WI38 (cell line): ENCODE measurements around the gene CDT1.
"Not testable (repeated sequence)": the region's sequence is repeated elsewhere in the genome, so short reads cannot be mapped to it uniquely, and the experiment has no call there.

Experiments used
- H3K4me3 ChIP-seq: 2 replicates; pipeline ENCODE4 v1.5.1; 2011; ENCODE audit warnings: low read depth, mild to moderate bottlenecking, control low read depth, low read length
- TF ChIP-seq, protein P1 (sequence below): IDR thresholded peaks from 2 replicates; pipeline ENCODE4 v1.5.1; 2012; ENCODE audit warnings: low read depth, mild to moderate bottlenecking, control low read depth, low read length

Gene CDT1

GRCh38 chr16:88785106-88785924 lies 18.3 kb upstream of the CDT1 start, which contains the start of gene PIEZO1:
TSS of gene PIEZO1 (minus strand) at chr16:88785220. CDS start at chr16:88784964, 256 bp downstream.
- TF ChIP-seq, protein P1, sequence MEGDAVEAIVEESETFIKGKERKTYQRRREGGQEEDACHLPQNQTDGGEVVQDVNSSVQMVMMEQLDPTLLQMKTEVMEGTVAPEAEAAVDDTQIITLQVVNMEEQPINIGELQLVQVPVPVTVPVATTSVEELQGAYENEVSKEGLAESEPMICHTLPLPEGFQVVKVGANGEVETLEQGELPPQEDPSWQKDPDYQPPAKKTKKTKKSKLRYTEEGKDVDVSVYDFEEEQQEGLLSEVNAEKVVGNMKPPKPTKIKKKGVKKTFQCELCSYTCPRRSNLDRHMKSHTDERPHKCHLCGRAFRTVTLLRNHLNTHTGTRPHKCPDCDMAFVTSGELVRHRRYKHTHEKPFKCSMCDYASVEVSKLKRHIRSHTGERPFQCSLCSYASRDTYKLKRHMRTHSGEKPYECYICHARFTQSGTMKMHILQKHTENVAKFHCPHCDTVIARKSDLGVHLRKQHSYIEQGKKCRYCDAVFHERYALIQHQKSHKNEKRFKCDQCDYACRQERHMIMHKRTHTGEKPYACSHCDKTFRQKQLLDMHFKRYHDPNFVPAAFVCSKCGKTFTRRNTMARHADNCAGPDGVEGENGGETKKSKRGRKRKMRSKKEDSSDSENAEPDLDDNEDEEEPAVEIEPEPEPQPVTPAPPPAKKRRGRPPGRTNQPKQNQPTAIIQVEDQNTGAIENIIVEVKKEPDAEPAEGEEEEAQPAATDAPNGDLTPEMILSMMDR: peak; percentile 81
- peak within 1 kb of the TSS; percentile 70 for H3K4me3 ChIP-seq

DNA sequence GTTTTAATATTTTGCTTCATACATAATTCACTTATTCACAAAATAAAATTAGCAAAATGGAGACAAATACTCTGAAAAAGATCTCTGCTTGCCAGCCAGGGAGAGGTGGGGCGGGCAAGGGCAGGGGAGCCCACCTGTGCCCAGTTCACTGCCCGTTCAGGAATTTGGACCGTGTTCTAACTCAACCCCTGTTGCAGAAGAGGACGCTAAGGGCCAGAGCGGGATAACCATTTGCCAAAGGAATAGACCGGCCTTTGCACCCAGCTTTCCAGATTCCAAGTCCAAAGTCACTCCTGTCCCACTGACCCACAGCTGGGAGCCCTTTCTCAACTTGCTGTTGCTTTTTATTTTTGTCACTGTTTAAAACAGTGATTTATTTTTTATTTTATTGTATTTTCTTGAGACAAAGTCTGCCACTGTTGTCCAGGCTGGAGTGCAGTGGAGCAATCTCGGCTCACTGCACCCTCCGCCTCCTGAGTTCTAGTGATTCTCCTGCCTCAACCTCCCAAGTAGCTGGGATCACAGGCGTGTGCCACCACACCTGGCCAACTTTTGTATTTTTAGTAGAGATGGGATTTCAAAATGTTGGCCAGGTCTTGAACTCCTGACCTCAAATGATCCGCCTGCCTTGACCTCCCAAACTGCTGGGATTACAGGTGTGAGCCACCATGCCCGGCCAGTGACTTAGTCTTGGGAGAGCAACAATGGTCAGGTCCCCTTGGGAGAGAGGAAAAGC lies 15.8 kb upstream of the CDT1 start:
- TF ChIP-seq, protein P1: no peak
- no peak overlapping the region for H3K4me3 ChIP-seq

DNA sequence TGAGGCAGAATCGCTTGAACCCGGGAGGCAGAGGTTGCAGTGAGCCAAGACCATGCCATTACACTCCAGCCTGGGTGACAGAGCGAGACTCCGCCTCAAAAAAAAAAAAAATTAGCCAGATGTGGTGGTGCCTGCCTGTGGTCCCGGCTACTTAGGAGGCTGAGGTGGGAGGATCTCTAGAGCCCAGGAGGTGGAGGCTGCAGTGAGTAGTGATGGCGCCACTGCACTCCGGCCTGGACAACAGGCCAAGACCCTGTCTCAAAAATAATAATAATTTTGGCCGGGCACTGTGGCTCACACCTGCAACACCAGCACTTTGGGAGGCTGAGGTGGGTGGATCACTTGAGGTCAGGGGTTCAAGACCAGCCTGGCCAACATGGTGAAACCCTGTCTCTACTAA lies 14.8 kb upstream of the CDT1 start:
- not testable (repeated sequence) for H3K4me3 ChIP-seq

DNA sequence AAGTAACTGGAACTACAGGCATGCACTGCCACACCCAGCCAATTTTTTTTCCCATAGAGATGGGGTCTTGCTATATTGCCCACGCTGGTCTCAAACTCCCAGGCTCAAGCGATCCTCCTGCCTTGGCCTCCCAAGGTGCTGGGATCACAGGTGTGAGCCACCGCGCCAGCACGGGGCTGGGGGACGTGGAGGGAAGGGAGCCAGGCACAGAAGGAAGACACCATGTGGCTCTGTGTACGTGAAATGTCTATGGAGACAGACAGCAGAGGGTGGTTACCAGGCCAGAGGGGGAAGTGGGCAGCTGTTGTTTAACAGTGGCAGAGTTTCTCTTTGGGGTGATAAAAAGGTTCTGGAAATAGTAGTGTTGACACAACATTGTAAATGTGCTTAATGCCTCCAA lies 14.0 kb upstream of the CDT1 start:
- TF ChIP-seq, protein P1: no peak
- H3K4me3 ChIP-seq: no peak overlapping the region

DNA sequence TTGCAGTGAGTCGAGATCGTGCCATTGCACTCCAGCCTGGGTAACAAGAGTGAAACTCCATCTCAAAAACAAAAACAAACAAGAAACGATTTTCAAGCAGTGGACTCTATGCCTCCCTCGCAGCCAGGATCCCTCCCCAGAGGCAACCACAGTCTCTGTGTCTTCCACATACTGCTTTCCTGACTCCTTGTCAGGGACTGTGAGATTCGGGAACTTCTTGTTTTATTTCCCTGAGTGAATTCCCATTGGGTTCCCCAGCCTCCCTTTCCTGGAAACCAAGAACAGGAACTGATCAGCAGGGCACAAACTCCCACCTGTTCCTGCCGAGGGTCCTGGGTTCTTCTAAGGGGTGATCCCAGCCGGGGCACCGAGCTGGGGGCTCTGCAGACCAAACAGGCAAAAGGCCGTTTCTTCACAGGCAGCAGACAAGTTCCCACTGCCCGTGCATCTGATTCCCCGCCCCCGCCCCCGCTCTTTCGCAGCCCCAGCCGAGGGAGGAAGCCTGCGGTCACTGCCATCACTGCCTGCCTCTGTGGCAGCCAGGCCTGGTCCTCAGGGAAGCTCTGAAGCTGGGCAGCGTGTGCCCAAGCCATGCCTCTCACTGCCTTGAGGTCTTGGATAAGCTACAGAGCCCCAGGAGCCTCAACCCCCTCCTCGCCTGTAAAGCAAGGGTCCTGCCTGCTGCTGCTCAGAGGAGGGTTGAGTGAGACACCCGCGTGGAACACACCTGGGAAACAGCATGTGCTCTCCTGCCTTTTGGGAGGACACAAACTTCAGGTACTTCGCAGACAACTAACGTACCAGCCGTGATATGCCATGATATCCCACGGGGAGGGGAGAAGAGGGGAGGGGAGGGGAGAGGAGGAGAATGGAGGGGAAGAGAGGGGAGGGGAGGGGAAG lies 13.0 kb upstream of the CDT1 start:
- H3K4me3 ChIP-seq: no peak overlapping the region
- TF ChIP-seq, protein P1: no peak

GRCh38 chr16:88792078-88792550 lies 11.5 kb upstream of the CDT1 start:
- H3K4me3 ChIP-seq: no peak overlapping the region
- TF ChIP-seq, protein P1: no peak

- no peak overlapping the region for H3K4me3 ChIP-seq
- TF ChIP-seq, protein P1: no peak
Observed at GRCh38 chr16:88792668-88793250, 10.8 kb upstream of the CDT1 start.
